ENCODE measurements around the gene ARID3A.

The ARID3A gene

DNA sequence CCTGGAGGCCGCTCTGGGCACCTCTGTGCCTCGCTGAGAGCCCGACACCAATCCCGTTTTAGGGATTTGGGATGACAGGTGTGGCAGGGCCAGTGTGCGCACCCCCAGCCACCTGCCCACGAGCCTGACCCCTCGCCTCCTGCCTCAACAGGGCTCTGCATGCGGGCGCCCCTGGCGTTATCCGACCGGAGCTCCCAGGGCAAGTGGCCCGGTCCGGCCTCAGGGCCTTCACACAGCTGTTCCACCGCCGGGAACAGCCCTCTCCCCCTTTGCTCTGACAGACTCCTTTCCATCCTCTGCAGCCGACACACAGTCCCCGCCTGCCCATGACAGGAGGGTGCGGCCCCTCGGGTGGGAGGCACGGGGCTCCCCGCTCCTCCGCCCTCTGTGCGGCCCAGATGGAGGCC, 51.2 kb downstream of the ARID3A start:
- no peak overlapping the region for H3K27ac ChIP-seq

DNA sequence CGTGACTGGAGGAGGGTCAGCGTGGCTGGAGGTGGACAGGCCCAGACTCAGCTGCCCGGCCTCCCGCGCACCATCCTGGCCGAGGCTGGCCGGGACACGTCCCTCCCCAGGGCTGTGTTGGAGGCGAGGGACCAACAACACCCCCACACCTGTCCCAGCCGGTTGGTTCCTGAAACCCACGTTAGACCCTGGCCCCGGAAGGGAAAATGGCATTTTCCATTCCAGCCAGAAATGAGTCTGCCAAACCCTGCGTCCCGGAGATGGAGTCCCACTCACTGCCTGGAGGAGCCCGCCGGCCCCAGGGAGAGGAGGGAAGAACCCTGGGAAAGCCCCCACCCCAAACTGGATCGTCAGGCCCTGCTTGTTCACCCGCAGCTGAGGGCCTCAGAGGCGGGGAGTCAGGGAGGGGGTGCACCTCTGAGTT, 53.5 kb downstream of the ARID3A start:
- TF ChIP-seq, protein P1, sequence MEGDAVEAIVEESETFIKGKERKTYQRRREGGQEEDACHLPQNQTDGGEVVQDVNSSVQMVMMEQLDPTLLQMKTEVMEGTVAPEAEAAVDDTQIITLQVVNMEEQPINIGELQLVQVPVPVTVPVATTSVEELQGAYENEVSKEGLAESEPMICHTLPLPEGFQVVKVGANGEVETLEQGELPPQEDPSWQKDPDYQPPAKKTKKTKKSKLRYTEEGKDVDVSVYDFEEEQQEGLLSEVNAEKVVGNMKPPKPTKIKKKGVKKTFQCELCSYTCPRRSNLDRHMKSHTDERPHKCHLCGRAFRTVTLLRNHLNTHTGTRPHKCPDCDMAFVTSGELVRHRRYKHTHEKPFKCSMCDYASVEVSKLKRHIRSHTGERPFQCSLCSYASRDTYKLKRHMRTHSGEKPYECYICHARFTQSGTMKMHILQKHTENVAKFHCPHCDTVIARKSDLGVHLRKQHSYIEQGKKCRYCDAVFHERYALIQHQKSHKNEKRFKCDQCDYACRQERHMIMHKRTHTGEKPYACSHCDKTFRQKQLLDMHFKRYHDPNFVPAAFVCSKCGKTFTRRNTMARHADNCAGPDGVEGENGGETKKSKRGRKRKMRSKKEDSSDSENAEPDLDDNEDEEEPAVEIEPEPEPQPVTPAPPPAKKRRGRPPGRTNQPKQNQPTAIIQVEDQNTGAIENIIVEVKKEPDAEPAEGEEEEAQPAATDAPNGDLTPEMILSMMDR (conservative IDR thresholded peaks at IDR 0.05; ENCODE audit: low read depth, low read length): no peak
- Histone ChIP-seq H3K79me2 (ENCODE audit: insufficient read depth, low read depth) (peaks cover under 1% of the 10 kb centered on the region; the same call in 1 of the 2 replicates), H3K4me2 (no peak overlapping the region), H3K36me3 (ENCODE audit: insufficient read depth) (no peaks in the 10 kb centered on the region), H4K20me1 (ENCODE audit: insufficient read depth) (no peaks in the 10 kb centered on the region), H3K4me3 (IDR thresholded peaks at IDR 0.05; ENCODE audit: insufficient read depth, low read depth, low read length) (no peak overlapping the region), H3K27ac (no peak overlapping the region), H3K4me1 (ENCODE audit: low read depth, poor library complexity, severe bottlenecking) (peaks cover 17% of the 10 kb centered on the region), H3K9ac (no peak overlapping the region), H3K27me3 (ENCODE audit: insufficient read depth, low read depth) (no peaks in the 10 kb centered on the region), H2AFZ (ENCODE audit: low read depth) (no peak overlapping the region)

More for the DNA sequence above, 51.2 kb downstream of the ARID3A start:
- Histone ChIP-seq H2AFZ (ENCODE audit: low read depth) (no peak overlapping the region), H3K4me1 (ENCODE audit: low read depth, poor library complexity, severe bottlenecking) (no peaks in the 10 kb centered on the region), H3K79me2 (ENCODE audit: insufficient read depth, low read depth) (no peaks in the 10 kb centered on the region), H3K27me3 (ENCODE audit: insufficient read depth, low read depth) (no peaks in the 10 kb centered on the region), H3K4me2 (no peak overlapping the region), H4K20me1 (ENCODE audit: insufficient read depth) (no peaks in the 10 kb centered on the region), H3K9ac (no peak overlapping the region), H3K36me3 (ENCODE audit: insufficient read depth) (no peaks in the 10 kb centered on the region), H3K4me3 (IDR thresholded peaks at IDR 0.05; ENCODE audit: insufficient read depth, low read depth, low read length) (no peak overlapping the region)
- TF ChIP-seq, protein P1 (conservative IDR thresholded peaks at IDR 0.05; ENCODE audit: low read depth, low read length): no peak

DNA sequence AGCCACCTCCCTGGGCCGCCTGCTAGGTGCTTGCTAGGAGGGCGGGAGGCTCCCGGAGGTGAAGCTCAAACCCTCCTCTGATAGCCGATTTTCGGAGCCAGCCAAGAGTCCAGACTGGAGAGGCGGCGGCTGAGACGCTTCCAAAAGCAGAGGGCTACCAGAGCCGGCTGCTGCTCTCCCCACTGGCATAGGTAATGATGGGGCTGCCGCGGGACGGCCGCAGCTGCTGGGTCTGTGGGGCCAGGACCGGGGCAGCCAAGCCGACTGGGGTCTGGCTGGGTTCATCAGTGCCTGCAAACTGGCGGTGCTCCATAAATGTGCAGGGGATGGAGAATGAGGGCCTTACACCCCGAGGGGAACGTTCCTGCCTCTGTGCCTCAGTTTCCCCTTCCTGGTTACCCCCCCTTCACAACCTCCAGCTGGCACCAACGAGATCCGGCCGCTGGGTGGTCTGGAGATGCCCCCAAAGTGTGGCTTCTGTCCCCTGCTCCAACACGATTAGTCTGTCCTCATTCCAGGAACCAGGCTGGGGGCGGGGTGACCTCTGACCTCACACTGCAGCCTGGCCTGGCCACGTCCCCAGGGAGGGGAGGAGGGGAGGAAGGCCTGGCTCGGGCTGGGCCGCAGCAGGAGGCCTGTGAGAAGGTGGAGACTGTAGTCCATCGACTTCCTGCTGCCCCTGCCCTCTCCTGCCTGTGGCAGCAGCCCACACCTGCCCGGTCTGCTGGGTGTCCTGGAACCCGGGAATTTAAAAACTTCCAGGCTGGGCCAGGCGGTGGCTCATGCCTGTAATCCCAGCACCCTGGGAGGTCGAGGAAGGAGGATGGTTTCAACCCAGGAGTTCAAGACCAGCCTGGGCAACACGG, 54.5 kb downstream of the ARID3A start:
- Histone ChIP-seq H2AFZ (ENCODE audit: low read depth) (no peak overlapping the region), H3K79me2 (ENCODE audit: insufficient read depth, low read depth) (peaks cover 11% of the 10 kb centered on the region; the same call in 1 of the 2 replicates), H3K4me2 (no peak overlapping the region), H3K4me3 (IDR thresholded peaks at IDR 0.05; ENCODE audit: insufficient read depth, low read depth, low read length) (no peak overlapping the region), H3K36me3 (ENCODE audit: insufficient read depth) (no peaks in the 10 kb centered on the region), H3K27ac (no peak overlapping the region), H4K20me1 (ENCODE audit: insufficient read depth) (no peaks in the 10 kb centered on the region), H3K27me3 (ENCODE audit: insufficient read depth, low read depth) (no peaks in the 10 kb centered on the region), H3K9ac (no peak overlapping the region), H3K4me1 (ENCODE audit: low read depth, poor library complexity, severe bottlenecking) (peaks cover 22% of the 10 kb centered on the region)
- TF ChIP-seq, protein P1 (conservative IDR thresholded peaks at IDR 0.05; ENCODE audit: low read depth, low read length): no peak

DNA sequence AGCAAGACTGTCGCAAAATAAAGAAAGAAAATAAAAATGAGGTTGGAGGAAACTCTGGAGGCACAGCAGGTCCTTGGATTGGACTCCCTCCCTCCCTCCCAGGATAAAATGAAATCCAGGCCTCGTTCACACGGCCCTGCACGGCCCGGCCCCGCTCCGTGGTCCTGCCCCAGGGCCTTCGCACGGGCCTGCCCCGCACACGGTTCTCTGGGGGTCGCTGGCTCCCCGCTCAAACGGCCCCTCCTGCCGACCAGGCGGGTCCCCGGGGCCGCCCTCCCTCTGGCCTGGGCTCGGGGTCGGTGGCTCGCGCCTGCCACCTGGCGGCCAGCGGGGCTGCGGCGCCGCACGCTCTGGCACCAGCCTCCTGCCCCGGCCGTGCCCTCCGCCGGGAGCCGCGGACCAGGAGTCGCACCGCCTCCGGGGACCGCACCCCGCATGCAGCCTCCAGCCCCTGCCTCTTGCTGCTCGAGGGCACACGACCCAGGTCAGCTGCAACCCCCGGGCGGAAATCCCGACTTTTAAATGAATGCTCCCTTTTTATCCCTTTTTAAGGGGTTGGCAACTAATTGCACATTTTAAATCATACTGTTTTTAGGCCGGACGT, 56.8 kb downstream of the ARID3A start:
- H3K4me2 ChIP-seq: peak overlapping the region; percentile 73
- H3K27me3 ChIP-seq (ENCODE audit: insufficient read depth, low read depth): no peaks in the 10 kb centered on the region
- H3K36me3 ChIP-seq (ENCODE audit: insufficient read depth): no peaks in the 10 kb centered on the region
- TF ChIP-seq, protein P1 (conservative IDR thresholded peaks at IDR 0.05; ENCODE audit: low read depth, low read length): peak; percentile 73
- H3K4me1 ChIP-seq (ENCODE audit: low read depth, poor library complexity, severe bottlenecking): peaks cover 22% of the 10 kb centered on the region
- no peak overlapping the region for H3K9ac ChIP-seq
- H2AFZ ChIP-seq (ENCODE audit: low read depth): peak overlapping the region; percentile 64
- H3K79me2 ChIP-seq (ENCODE audit: insufficient read depth, low read depth): peaks cover 15% of the 10 kb centered on the region; the same call in 1 of the 2 replicates
- H3K4me3 ChIP-seq (IDR thresholded peaks at IDR 0.05; ENCODE audit: insufficient read depth, low read depth, low read length): no peak overlapping the region
- H3K27ac ChIP-seq: no peak overlapping the region
- H4K20me1 ChIP-seq (ENCODE audit: insufficient read depth): no peaks in the 10 kb centered on the region

All from KMS-11 (cell line).